Head of caudate nucleus (tissue), 42 donors: ENCODE data around the gene EML6.

Source experiments
- DNase-seq, 42 donors: peaks; one replicate each; pipeline versions ENCODE4 v3.0.0 to v3.0.0-alpha.2; 2020 to 2021; ENCODE audit warnings: mixed read lengths in 7 of 42
- intact Hi-C: fragments of 100-400 bp; cut with DNase I; formaldehyde crosslinking; loops from one replicate; pipeline ENCODE4 v1.15.0; 2022

EML6 gene

DNA sequence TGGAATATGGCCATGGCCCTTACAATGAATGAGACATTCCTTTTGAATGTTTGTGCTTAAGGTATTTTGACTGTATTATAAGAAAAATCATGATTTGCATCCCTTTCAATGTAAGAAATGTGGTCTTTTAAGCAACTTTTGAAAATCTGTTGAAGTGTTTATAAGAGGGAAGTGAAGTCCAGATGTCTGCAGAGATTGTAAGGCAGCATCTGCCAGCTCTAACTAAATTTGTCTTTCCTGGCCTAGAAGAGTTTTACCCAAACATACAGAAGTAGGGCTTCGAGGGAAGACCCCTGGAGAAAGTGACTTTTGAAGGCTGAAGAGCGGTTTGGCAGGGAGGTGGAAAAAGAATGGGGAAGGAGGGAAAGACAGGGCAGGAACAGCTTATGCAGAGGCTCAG lies 12.2 kb downstream of the EML6 start:
- no peak for DNase-seq
- intact Hi-C loops: no loop called here

- DNase-seq: no peak
- intact Hi-C loops: no loop called here
Observed at GRCh38 chr2:54738281-54738680, 14.8 kb downstream of the EML6 start.

- intact Hi-C loops: no loop called here
- DNase-seq: no peak
Observed at GRCh38 chr2:54740333-54740732, 16.9 kb downstream of the EML6 start.

DNA sequence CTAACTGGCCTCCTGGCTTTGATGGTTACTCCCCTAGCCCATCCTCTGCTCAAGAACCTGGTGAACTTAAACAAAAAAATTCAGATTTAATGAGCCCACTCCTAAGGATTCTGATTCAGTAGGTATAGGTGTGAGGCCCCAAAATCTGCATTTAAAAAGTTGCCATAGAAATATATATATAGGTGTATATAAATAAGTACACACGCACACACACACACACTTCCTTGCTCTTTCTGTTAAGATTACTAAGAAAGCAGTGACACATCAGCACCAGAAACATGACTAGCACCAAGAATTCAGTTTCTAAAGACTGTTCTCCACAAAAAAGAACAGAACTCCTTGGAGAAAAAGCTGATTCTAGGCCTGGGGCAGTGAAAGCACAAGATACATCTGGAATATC lies 17.8 kb downstream of the EML6 start:
- DNase-seq: no peak
- intact Hi-C loops: no loop called here

GRCh38 chr2:54750040-54750439 lies 26.6 kb downstream of the EML6 start:
- intact Hi-C loops: no loop called here
- no peak for DNase-seq

DNA sequence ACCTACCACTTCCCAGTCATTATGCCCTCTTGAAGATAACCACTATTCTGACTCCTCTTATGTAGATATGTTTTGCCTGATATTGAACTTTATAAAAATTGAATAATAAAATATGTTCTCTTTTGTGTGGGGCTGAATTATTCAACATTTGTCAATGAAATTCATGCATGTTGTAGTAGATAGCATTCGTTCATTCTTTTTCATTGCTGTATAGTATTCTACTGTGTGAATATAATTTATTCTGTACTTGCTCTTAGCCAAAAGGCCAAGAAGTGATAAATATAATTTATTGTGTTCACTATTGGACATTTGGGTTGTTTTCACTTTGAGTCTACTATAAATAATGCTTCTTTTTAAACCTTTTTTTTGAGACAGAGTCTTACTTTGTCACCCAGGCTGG lies 29.0 kb downstream of the EML6 start:
- DNase-seq: no peak
- intact Hi-C loops: no loop called here

DNA sequence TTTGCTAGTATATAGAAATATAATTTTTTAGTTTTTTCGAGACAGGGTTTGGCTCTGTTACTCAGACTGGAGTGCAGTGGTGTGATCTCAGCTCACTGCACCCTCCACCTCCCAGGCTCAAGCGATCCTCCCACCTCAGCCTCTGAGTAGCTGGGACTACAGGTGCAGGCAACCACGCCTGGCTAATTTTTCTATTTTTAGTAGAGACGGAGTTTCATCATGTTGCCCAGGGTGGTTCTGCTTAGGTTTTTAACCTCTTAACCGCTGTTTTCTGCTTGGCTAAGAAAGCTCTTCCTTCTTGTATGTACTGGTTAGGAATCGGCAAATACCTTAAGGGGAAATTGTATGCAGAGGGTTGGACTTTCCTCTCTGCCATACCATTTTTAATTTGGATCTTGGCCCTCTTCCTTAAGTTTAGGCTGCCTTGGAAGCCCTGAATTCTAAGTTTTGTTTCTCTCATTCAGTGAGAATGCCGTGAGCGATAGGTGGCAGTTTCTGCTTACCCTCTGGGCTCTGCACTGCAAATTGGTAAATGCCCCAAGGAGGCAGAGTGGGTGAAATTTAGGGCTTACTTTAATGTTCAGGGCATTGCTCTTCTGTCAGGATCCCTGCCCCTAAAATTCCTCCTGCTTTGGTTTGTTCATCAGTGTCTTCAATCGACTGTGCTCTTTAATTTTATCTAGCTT lies 32.3 kb downstream of the EML6 start:
- intact Hi-C loops: no loop called here
- peak in 21 of 42 donors; percentile 6 to 56 (median 24) for DNase-seq

DNA sequence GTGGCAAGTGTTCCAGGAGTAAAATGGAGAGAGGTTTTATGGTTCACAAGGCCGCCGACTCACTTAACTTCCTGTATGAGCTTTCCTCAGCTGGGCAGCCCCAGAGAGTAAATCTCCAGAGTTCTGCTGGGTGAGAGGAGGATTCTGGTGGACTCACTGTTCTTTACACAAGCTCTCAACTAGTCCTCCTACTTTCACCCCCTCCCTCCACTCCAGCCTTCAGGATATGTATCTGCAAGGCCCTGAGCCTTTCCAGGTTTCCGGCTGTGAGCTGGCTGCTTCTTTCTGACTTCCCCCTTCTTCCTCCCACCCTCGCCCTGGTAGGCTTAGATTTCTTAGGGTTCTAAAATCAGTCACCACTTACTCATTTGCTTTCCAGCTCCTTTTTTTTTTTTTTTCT lies 34.0 kb downstream of the EML6 start:
- intact Hi-C loops: no loop called here
- peak in 36 of 42 donors; percentile 12 to 81 (median 40) for DNase-seq

GRCh38 chr2:54758951-54759350 lies 35.5 kb downstream of the EML6 start:
- no peak for DNase-seq
- intact Hi-C loops: no loop called here

GRCh38 chr2:54760310-54760709 lies 36.8 kb downstream of the EML6 start:
- DNase-seq: no peak
- intact Hi-C loops: no loop called here

GRCh38 chr2:54763636-54764291 lies 40.3 kb downstream of the EML6 start:
- intact Hi-C loops: no loop called here
- DNase-seq: peak in 3 of 42 donors; percentile 17 to 56 (median 33)

- DNase-seq: no peak
- intact Hi-C loops: no loop called here
Observed at GRCh38 chr2:54767921-54768320, 44.5 kb downstream of the EML6 start.

- intact Hi-C loops: no loop called here
- no peak for DNase-seq
Observed at GRCh38 chr2:54768772-54769428, 45.4 kb downstream of the EML6 start.

DNA sequence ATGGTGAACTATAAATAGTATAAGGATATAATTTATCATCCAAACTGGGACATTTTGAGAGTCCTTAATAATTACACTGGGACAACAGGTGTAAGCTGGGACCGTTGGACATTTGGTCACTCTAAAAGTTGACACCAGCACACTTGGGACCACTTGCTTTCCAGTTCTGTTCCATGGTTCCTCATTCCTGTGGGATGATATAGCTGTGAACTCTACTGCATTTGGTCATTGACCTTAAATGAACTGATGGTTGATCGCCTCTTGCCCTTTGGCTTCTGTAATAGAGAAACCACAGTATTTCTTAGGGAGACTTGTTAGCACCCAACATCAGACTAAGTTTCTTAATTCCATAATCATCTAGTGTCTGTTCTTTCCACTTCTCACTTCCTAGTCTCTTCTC lies 46.7 kb downstream of the EML6 start:
- DNase-seq: no peak
- intact Hi-C loops: no loop called here

- intact Hi-C loops: no loop called here
- DNase-seq: no peak
Observed at GRCh38 chr2:54770676-54771075, 47.2 kb downstream of the EML6 start.

DNA sequence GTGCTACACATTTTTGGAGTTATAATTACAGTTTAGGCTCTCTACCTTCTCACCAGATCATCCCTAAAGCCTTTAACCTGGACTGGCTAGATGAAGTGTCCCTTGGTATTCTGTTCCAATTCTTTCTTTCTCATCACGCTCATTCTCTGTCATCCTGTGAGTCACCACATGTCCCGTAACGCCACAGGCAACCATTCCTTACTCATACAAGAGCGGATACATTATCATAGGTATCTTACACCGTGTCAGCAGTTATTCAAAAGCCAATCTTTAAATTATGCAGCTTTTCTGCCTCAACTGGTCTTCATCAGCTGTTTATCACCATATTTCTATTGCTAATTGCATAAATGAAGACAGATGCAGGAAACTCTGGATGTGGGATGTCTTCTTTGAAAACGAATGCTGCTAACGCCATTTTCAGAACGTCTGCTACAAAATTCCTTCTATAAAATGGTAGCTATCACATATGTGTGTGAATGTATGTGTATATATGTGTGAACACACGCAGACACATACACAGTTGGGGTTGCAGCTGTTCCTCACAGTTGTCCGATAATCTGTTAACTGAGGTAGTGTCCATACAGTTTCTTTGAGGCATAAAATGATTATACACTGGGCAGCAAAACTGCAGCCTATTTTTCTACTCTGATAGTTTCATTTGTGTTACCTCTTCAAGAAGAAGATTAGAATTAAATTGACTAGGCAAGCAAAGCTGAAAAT lies 47.9 kb downstream of the EML6 start:
- DNase-seq: no peak

GRCh38 chr2:54772110-54772509 lies 48.6 kb downstream of the EML6 start:
- intact Hi-C loops: no loop called here
- no peak for DNase-seq

More for the DNA sequence above, 47.9 kb downstream of the EML6 start:
- intact Hi-C loops: no loop called here

DNA sequence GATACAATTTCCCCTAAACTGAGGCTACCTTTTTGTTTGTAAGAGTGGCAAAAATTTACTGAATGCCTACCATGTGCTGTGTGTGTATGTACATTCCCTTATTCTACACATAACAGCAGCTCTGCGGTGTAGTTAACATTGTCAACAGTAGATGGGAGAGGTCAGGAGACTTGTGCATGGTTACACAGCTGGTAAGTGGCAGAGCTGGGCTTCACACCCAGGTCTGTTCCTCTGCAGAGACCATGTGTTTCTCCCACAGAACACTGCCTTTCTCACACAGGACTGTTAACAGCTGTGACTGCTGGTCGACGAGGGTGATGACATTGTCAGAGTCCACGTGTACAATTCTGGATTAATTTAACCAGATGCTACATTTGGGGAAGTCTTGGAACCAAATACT lies 49.1 kb downstream of the EML6 start:
- intact Hi-C loops: no loop called here
- no peak for DNase-seq

DNA sequence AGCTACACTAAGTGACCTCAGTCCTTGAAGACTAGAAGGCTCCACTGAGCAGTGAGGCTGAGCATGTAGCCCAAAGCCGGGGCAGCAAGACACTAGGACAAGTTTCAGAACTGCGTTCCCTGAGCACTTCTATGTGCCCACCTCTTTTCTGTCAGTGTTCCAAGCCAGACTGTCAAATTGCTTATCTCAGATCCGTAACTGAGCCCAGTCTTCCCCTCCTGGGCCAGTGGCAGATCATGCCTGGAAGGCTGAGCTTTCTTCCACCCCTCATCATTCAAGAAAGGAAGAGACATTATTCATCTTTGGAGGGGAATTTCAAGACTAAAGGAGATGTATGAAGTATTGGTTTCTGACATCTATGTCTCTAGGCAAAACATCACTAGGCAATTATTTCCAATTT lies 49.8 kb downstream of the EML6 start:
- DNase-seq: no peak
- intact Hi-C loops: no loop called here

- intact Hi-C loops: no loop called here
- DNase-seq: no peak
Observed at GRCh38 chr2:54773838-54774237, 50.4 kb downstream of the EML6 start.
